ENCODE measurements around the gene BMPR1B. TPM values are rescaled to one million over a fixed set of nuclear protein-coding genes. Genes with fewer than 3 reads are reported as not detected.

BMPR1B gene
- total RNA-seq, 1 experiment from 2014 or later = 0.62 TPM

DNA sequence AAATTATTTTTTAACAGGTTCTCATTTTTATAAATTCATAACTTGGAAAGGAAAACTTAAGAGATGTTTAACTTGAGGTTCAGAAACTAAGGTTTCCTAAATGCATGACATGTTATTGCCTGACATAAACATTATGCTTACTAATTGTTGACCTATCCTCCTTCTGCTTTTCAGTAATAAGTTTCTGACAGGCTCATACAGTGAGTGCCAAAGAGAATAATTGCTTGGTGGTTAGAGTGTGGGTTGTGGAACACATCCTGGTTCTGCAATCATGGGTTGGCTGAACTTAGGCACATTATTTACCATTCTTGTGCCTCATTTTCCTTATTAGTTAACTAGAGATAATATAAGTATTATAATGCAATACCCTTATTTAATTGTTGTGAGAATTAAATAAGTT, 56.5 kb downstream of the BMPR1B start:
- no peak for ATAC-seq

DNA sequence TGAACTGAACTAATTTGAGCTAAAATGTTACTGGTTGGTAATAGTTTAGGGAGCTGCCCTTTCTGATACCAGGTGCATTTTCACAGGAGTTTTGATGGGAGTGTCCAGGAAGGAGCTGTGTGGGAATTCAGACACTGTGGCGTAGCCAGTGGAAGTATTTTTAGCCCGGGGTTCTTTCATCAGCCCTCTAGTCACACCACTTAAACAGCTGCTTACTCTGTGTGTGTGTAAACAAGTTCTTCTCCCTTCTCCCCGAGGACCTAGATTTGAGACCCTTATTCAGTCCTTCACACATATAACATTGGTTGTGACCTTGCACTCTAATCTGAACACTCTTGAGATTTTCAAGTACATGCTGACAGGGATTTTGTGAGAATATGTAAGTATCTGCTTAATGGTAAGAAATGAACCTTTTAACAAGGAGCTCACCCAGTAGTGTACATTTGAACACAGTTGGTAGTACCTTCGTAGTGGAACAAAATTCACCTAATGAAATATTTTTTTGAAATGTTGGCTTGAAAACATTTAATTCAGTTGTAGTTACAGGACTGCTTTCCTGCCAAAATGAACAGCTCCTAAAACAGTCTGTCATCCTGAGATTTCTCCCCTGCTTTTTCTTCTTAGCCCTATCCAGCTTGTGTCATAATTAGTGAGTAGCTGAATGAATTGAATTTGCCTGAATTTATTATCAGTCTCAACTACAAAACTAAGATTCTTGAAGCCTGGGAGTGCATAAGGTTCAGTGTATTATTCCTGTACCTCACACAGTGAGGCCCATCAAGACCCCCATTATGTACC, 61.8 kb downstream of the BMPR1B start:
- peaks cover 2% of the 10 kb centered on the region; the same call in 1 of the 2 replicates for H3K27me3 ChIP-seq (ENCODE audit: control insufficient read depth, insufficient read depth, low read length)
- in situ Hi-C loops (cut with HindIII; ENCODE audit: low pct_unique_long_range_greater_than_20kb, low sequenced_read_pairs) = no loop called here
- H3K9me3 ChIP-seq (ENCODE audit: control insufficient read depth, insufficient read depth, low read depth, low read length) = no peaks in the 10 kb centered on the region
- intact Hi-C loops (cut with micrococcal nuclease; ENCODE audit: unreplicated experiment) = no loop called here
- ChIA-PET POLR2A (no interaction called here), CTCF (no interaction called here)
- ATAC-seq = no peak
- H3K4me3 ChIP-seq (ENCODE audit: low read depth in 2 of 2, low read length in 2 of 2) = no peak overlapping the region
- no peaks in the 10 kb centered on the region for H3K36me3 ChIP-seq (ENCODE audit: control insufficient read depth, insufficient read depth, low read length)
- DNase-seq (ENCODE audit: low read depth, low spot score) = no peak
- no peaks in the 10 kb centered on the region for H3K4me1 ChIP-seq (ENCODE audit: control insufficient read depth, insufficient read depth, low read length)
- H3K27ac ChIP-seq (ENCODE audit: low read length) = no peak overlapping the region
- TF ChIP-seq, protein P1, sequence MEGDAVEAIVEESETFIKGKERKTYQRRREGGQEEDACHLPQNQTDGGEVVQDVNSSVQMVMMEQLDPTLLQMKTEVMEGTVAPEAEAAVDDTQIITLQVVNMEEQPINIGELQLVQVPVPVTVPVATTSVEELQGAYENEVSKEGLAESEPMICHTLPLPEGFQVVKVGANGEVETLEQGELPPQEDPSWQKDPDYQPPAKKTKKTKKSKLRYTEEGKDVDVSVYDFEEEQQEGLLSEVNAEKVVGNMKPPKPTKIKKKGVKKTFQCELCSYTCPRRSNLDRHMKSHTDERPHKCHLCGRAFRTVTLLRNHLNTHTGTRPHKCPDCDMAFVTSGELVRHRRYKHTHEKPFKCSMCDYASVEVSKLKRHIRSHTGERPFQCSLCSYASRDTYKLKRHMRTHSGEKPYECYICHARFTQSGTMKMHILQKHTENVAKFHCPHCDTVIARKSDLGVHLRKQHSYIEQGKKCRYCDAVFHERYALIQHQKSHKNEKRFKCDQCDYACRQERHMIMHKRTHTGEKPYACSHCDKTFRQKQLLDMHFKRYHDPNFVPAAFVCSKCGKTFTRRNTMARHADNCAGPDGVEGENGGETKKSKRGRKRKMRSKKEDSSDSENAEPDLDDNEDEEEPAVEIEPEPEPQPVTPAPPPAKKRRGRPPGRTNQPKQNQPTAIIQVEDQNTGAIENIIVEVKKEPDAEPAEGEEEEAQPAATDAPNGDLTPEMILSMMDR (IDR thresholded peaks at IDR 0.05) = no peak
- no peak for TF ChIP-seq SIN3A (IDR thresholded peaks at IDR 0.05; ENCODE audit: borderline replicate concordance, insufficient read depth, low read depth, low read length)
- no peak for TF ChIP-seq TCF7L2 (IDR thresholded peaks at IDR 0.05; ENCODE audit: low read depth, low read length)
- TF ChIP-seq, protein P2, sequence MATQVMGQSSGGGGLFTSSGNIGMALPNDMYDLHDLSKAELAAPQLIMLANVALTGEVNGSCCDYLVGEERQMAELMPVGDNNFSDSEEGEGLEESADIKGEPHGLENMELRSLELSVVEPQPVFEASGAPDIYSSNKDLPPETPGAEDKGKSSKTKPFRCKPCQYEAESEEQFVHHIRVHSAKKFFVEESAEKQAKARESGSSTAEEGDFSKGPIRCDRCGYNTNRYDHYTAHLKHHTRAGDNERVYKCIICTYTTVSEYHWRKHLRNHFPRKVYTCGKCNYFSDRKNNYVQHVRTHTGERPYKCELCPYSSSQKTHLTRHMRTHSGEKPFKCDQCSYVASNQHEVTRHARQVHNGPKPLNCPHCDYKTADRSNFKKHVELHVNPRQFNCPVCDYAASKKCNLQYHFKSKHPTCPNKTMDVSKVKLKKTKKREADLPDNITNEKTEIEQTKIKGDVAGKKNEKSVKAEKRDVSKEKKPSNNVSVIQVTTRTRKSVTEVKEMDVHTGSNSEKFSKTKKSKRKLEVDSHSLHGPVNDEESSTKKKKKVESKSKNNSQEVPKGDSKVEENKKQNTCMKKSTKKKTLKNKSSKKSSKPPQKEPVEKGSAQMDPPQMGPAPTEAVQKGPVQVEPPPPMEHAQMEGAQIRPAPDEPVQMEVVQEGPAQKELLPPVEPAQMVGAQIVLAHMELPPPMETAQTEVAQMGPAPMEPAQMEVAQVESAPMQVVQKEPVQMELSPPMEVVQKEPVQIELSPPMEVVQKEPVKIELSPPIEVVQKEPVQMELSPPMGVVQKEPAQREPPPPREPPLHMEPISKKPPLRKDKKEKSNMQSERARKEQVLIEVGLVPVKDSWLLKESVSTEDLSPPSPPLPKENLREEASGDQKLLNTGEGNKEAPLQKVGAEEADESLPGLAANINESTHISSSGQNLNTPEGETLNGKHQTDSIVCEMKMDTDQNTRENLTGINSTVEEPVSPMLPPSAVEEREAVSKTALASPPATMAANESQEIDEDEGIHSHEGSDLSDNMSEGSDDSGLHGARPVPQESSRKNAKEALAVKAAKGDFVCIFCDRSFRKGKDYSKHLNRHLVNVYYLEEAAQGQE (IDR thresholded peaks at IDR 0.05; ENCODE audit: insufficient read depth in 1 of 2, low read depth in 2 of 2, low read length in 1 of 2) = no peak
- no peak for TF ChIP-seq POLR2AphosphoS5 (IDR thresholded peaks at IDR 0.05; ENCODE audit: low read depth, low read length)
- no TSS peak for BruUV-seq (replicated peaks)

More for the DNA sequence above, 56.5 kb downstream of the BMPR1B start:
- no peak for DNase-seq (ENCODE audit: low read depth, low spot score)
- H3K27ac ChIP-seq (ENCODE audit: low read length) = no peak overlapping the region
- no peaks in the 10 kb centered on the region for H3K4me1 ChIP-seq (ENCODE audit: control insufficient read depth, insufficient read depth, low read length)
- BruUV-seq (replicated peaks) = no TSS peak
- no peaks in the 10 kb centered on the region for H3K27me3 ChIP-seq (ENCODE audit: control insufficient read depth, insufficient read depth, low read length)
- H3K4me3 ChIP-seq (ENCODE audit: low read depth in 2 of 2, low read length in 2 of 2) = no peak overlapping the region
- CTCF ChIA-PET = no interaction called here
- intact Hi-C loops (cut with micrococcal nuclease; ENCODE audit: unreplicated experiment) = no loop called here
- POLR2A ChIA-PET = no interaction called here
- no peaks in the 10 kb centered on the region for H3K9me3 ChIP-seq (ENCODE audit: control insufficient read depth, insufficient read depth, low read depth, low read length)
- in situ Hi-C loops (cut with HindIII; ENCODE audit: low pct_unique_long_range_greater_than_20kb, low sequenced_read_pairs) = no loop called here
- no peaks in the 10 kb centered on the region for H3K36me3 ChIP-seq (ENCODE audit: control insufficient read depth, insufficient read depth, low read length)
- TF ChIP-seq, protein P1 (IDR thresholded peaks at IDR 0.05) = no peak
- TF ChIP-seq, protein P2 (IDR thresholded peaks at IDR 0.05; ENCODE audit: insufficient read depth in 1 of 2, low read depth in 2 of 2, low read length in 1 of 2) = no peak
- TF ChIP-seq SIN3A (IDR thresholded peaks at IDR 0.05; ENCODE audit: borderline replicate concordance, insufficient read depth, low read depth, low read length) = no peak
- TF ChIP-seq TCF7L2 (IDR thresholded peaks at IDR 0.05; ENCODE audit: low read depth, low read length) = no peak
- TF ChIP-seq POLR2AphosphoS5 (IDR thresholded peaks at IDR 0.05; ENCODE audit: low read depth, low read length) = no peak
